Measurements from ENCODE around the gene SELENBP1.
"Not testable (repeated sequence)": the region's sequence is repeated elsewhere in the genome, so short reads cannot be mapped to it uniquely, and the experiment has no call there.

Gene SELENBP1

DNA sequence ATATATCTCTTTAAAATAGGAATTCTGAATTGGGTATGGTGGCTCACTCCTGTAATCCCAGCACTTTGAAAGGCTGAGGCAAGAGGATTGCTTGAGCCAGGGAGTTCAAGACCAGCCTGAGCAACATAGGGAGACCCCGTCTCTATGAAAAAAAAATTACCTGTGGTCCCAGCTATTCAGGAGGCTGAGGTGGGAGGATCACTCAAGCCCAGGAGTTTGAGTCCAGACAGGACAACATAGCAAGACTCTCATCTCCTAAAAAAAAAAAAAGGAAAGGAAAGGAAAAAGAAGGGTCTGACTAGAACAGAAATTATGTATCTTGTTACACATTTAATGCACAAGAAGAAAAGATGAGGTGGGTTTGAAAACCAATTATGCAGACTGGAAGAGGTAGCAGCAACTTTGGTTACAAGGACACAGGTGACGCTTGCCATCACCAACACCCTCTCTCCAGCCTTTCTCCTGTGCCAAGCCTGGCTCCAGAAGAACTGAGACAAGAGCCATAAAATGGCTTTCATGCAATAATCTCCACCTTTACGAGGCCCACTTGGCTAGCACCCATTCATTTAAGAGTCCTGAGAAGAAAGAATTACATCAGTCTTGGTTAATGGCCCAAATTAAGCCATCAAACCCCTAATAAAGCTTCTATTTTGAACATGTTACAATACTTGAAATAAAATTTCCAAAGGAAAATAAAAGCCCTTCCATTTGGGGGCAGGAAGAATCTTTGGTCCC, 4.8 kb upstream of the SELENBP1 start:
- DNase-seq (ENCODE audit: low spot score), result no peak

DNA sequence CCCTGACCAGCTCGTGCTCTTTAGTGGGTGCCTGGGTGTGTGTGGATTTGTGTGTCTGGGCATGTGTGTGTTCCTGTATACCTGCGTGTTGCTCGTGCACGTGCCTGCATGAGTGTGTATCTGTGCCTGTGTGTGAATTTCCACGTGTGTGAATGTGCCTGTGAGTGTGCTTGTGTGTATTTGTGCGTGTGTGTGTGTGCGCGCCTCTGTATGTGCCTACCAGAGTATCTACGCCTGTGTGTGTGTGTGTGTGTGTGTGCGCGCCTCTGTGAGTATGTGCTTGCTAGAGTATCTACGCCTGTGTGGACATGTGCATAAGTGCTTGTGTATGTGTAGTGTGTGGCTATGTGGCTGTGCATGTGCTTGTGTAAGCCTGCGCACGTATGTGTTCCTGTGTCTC, 691 bp upstream of the SELENBP1 start:
- no peak for DNase-seq (ENCODE audit: low spot score)

DNA sequence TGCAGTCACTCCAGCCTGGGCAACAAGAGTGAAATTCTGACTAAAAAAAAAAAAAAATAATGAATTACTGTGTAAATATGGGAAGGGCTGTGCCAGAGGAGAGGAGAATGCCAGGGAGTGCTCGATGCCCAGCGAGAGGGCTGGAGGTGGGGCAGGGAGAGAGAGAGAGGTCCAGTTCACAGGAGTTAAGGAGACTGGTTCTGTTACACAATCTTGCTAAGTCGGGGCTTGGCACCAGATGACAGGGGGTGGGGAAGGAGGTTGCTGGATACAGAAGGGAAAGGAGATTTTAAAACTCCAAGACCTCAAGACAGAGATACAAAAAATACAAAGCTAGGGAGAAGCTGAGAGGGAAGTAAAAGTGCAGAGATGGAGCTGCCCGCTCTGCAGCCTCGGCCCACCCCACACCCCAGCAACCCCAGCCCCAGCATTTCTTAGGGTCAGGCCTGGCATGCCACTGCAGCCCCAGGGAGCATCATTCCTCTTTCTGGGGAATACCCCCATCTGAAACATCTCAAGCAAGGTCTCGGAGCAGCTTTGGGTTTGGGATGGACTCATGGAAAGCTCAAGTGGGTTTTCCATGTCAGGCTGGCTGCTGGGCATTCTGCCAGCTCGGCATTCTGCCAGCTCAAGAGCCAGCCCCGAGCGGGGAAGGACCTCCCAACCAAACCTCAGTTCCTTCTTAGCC, 991 bp downstream of the SELENBP1 start:
- DNase-seq (ENCODE audit: low spot score), result no peak

GRCh38 chr1:151370211-151370911, 2.1 kb downstream of the SELENBP1 start:
- no peak for DNase-seq (ENCODE audit: low spot score)

DNA sequence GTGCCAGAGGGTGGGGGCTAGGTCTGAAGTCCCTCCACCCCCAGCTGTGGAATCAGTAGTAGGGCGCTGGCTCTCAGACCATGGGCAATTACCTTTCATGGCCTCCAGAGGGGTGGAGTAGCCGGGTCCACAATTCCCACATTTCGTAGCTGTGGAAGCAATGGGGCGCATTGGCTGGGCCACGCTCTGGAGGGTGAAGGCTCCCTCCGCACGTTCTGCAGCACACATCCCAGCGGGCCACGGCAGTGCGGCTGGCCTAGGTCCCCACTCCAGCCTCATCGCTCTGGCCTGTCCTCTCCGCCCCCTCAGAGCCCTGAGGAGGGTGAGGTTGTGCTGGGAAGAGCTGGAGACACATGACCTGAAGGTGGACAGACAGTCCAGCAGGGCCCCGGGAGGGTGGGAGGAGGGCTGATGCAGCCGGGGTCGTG, 2.9 kb downstream of the SELENBP1 start:
- DNase-seq (ENCODE audit: low spot score), result no peak

GRCh38 chr1:151369302-151369610, 3.2 kb downstream of the SELENBP1 start:
- DNase-seq (ENCODE audit: low spot score), result no peak

DNA sequence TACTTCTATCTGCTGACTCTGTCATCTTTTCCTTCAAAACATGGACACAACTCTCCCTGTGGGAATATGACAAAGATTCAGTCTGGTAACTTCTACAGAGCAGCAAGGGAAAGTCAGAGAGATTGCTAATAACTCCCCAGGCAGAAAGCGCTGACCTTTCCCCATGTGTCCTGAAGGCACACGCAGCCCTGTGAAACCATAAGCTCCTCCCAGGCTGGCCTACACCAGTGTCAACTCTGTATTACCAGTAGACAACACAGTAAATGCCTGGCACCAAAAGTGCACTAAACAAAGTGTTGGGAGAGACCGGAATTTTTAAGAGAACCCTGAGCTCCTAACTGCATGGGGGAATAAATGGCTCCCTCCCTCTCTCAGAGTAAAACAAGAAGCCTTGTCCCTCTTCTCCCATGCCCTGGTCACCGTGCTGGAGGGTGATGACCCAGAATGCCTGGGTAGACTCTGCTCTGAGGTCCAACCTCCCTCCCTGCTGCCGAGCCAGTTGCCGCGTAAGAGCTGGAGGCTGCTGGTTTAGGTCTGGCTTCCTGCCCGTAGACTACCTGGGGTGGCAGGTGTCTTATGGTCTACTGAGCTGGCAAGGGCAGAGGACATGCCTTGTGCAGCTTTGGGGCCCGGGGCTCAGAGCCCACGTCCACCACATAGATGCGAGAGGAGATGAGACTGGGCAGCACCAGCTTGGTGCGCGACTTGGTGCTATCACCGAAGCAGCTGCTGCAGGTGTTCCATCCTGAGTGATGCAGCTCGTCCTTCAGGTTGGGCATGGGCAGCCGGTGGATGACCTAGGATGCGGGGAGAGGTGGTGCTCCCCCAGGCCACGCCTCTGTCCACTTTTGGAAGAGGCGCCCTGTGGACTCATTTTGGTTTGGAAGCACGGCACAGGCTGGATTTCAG, 3.9 kb downstream of the SELENBP1 start:
- DNase-seq (ENCODE audit: low spot score), result no peak

DNA sequence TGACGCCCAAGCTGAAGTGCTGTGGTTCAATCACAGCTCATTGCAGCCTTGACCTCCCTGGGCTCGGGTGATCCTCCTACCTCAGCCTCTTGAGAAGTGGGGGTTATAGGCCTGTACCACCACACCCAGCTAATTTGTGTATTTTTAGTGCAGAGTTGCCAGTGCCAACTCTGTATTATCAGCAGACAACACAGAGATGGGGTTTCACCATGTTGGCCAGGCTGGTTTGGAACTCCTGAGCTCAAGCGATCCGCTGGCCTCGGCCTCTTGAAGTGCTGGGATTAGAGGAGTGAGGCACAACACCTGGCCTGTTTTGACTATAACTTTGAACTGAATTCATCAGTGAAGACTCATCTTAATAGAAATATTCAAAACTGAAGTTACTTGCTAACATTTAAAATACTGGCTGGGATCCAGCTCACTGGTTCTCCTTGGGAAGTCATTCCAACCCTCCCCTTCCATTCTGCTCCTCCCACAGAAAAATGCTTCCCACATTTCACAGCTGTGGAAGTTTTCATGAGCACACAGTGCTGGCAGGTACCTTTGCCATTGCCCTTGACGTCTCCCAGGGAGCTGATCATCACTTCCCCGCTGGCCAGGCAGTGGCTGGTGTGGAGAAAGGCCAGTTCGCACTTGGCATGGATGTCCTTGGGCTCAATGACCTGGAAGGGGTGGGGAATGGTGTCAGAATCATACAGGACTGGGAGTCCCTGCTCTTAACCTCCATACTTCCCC, 4.7 kb downstream of the SELENBP1 start:
- no peak for DNase-seq (ENCODE audit: low spot score)

DNA sequence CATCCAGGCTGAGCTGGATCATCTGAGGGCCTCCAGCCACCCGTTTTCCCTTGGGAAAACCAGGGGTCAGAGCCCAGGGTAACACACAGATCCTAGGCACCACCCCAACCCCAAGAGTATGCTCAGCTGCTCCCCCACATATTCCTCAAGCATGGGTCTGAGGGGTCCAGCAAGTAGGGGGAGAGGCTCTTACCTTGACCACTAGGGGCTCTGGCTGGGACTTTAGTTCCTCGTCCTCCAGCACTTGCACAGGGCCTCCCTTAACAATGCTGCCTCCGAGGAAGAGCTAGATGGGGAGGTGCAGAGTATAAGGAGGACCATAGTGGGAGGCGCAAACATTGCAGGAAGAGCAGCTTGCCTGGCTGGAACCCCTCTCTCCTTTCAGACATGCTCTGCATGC, 7.5 kb downstream of the SELENBP1 start:
- no peak for DNase-seq (ENCODE audit: low spot score)

- no peak for DNase-seq (ENCODE audit: low spot score)
Observed at GRCh38 chr1:151362308-151363155, 10.0 kb downstream of the SELENBP1 start.

DNA sequence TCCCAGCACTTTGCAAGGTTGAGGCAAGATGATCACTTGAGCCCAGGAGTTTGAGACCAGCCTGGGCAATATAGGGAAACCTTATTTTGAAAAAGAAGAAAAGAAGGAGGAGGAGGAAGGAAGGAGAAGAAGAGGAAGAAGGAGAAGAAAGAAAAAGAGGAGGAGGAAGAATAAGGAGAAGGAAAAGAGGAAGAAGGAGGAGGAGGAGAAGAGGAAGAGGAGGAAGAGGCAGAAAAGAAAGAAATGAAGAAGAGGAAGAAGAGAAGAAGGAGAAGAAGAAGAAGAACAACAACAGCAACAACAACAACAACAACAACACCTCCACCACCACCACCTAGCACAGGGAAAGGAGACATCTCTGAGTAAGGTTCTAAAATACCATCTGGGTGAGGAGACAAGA, 10.6 kb downstream of the SELENBP1 start:
- no peak for DNase-seq (ENCODE audit: low spot score)

DNA sequence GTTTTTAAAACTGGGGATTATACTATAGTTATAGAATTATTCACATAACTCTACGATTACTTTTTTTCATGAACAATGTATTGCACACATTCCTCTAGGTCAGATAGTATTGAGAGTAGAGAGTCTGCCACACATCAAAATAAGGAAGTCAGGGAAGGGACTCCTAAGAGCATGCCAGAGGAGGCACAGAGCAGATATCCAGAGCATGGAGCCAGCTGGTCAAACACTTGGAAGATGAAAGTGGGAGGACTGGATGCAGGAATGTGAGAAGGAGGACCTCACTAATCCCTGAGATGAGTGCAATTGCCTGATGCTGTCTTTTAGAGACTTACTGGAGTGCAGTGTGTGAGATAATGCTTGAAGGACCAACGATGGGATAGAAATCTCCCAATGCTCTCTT, 15.8 kb downstream of the SELENBP1 start:
- DNase-seq (ENCODE audit: low spot score), result no peak

GRCh38 chr1:151352021-151352718, 20.3 kb downstream of the SELENBP1 start:
- DNase-seq (ENCODE audit: low spot score), result peak; percentile 51

DNA sequence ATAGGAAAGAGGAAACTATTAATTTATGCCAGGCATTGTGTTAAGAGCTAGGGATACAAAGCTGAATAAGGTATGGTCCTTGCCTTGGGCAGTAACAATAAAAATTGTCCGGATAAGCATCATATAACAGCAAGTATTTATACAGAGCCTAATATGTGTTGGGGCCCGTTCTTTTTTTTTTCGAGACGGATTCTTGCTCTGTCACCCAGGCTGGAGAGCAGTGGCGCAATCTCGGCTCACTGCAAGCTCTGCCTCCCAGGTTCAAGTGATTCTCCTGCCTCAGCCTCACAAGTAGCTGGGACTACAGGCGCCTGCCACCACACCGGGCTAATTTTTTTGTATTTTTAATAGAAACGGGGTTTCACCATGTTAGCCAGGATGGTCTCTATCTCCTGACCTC, 22.2 kb downstream of the SELENBP1 start:
- DNase-seq (ENCODE audit: low spot score), result not testable (repeated sequence)

- DNase-seq (ENCODE audit: low spot score), result peak; percentile 51
Observed at GRCh38 chr1:151347523-151348246, 24.8 kb downstream of the SELENBP1 start.

DNA sequence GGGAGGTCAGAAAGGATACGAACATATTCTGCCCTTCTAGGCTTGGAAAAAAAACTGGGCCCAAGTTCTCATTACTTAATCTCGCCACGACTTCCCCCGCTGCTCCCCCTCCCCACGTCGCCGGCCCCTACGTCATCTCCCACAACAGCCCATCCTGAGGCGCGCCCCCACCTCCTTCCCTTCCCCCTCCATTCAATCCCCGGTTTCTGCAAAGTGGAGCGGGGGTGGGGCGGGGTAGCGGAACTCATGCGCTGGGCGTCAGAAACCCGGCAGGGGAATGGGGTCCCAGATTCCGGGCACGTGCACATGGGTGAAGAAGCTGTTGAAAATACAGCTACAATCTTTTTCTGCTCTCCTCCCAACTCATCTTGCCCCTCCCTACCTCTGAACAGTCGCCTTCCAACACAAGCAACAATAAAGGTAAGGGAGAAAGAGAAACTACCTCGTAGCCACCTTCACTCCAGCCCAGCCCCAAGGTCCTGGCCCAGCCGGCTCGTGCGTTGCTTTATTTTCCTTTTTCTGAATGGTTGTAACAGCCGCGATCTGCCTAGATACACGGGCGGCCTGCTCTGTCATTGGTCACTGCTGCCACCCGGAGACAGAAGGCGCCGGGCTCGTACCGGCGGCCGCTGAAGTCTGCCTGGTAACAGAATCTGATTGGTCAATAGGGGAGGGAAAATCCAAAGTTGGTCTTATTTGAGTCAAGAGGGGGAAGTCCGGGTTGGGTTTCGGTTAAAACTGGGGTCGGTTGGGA, 25.6 kb downstream of the SELENBP1 start, which contains the start of gene RFX5:
Gene RFX5 (minus strand): TSS at position 484 of the 754 bp plus-strand sequence. CDS start 932 bp downstream, outside the sequence.
- DNase-seq (ENCODE audit: low spot score), result peak; percentile 100

GRCh38 chr1:151346082-151346768, 26.3 kb downstream of the SELENBP1 start:
- DNase-seq (ENCODE audit: low spot score), result peak; percentile 45

GRCh38 chr1:151344291-151344690, 28.2 kb downstream of the SELENBP1 start:
- no peak for DNase-seq (ENCODE audit: low spot score)

Data from NAMALWA (cell line).